Vagina (tissue), 2 donors: ENCODE measurements around the gene CPA2.

Source experiments
- CTCF ChIP-seq, 3 experiments: fragments of 450-650 bp in 2 of 3; fragments of 200-600 bp in 1 of 3; sonication (generic) in 1 of 3; IDR thresholded peaks; one replicate each; pipeline ENCODE4 v1.5.1; 2017 to 2019; ENCODE audit warnings: antibody characterized with exemption in 3 of 3, mild to moderate bottlenecking in 2 of 3, moderate library complexity in 2 of 3
- POLR2A ChIP-seq, 2 donors: fragments of 450-650 bp; IDR thresholded peaks; one replicate each; pipeline ENCODE4 v1.6.1; 2017; ENCODE audit warnings: antibody characterized with exemption in 2 of 2, mild to moderate bottlenecking in 2 of 2, moderate library complexity in 2 of 2

- TF ChIP-seq CTCF (IDR thresholded peaks at IDR 0.05) (no peak), POLR2A (IDR thresholded peaks at IDR 0.05) (no peak)
Observed at GRCh38 chr7:130289478-130289877, 22.8 kb downstream of the CPA2 start.
